HG02642 (cell line): Measurements from ENCODE around the gene IDH3B.
"Not testable (repeated sequence)": the region's sequence is repeated elsewhere in the genome, so short reads cannot be mapped to it uniquely, and the experiment has no call there.

Source experiments
- ATAC-seq: cut with Tn5 transposase; IDR thresholded peaks from one replicate; pipeline ENCODE4 v1.9.1; 2021; ENCODE audit warnings: mild to moderate bottlenecking; ENCODE audit not compliant: unreplicated experiment, poor library complexity

IDH3B gene

DNA sequence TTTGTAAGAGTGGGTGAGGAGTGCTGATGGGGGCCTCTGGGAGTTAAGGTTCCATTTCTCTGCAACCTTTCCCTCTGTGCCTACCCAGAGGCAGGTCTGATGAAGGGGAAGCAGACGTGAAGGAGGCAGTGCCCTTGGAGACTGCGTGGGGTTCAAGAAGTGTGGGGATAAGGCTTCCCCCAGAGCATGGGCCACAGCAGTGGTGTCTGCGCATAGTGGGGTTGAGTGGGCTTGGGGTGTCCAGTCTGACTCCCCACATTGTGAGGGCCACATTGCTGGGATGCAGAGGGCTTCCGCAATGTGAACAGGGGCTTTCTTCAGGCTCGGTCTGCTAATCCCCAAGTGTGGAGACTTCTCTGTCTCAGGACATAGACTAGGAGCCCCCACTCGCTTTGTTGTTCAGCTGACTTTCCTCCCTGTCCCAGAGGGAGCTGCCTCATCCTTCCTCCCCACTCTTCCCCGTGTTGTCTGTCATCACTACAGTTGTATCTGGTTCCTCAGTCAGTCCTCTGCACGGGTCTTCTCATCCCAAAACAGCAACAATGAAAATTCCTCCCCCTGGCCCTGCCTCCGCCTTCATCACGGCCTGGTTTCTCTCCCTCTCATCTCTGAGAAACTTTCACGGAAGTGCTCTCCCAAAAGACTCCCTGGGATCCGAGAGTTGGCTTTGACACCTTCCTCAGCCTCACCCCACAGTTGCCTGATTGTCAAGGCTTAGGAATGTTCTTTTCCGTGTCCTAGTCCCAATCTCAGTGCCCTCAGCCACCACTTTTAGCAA lies 31.4 kb upstream of the IDH3B start:
- ATAC-seq: no peak

DNA sequence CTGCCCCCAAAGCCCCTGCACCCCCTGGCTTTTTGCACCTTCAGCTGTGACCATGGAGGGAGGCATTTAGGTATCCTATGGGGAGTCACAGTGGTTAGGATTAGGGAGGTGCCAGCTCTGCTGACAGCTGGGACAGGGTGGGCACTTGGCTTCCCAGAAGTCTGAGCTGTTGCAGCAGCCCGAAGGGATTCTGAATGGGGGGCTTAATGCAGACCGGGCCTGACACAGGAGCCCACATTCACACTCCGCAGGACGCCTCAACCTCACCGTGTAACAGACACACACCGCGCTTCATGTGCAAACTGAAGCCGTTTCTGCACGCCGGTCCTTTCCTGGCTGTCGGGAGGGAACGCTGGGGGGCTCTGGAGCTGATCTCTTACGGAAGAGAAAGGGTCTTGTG lies 30.5 kb upstream of the IDH3B start:
- ATAC-seq: no peak

DNA sequence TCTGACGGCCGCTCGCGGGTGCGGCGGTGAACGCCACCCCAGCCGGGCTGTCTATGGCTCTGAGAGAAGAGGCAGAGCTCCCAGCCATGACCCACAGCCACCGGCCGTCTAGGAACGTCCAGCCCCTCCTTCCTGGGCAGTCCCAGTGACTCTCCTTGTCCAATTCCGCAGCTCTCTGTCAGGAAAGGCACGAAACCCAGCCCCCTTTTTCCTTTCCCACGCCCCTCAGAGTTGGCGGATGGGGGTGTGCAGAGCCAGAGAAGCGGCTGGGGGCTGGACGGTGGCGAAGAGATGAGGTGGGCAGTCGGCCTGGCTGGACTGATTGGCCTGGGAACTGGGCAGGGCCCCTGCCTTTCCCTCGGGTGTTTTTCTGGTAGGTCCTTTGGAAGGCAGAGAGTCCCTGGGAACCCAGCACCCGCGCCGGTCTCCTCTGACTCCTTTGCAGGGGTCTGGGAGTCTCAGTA lies 30.0 kb upstream of the IDH3B start:
- no peak for ATAC-seq

DNA sequence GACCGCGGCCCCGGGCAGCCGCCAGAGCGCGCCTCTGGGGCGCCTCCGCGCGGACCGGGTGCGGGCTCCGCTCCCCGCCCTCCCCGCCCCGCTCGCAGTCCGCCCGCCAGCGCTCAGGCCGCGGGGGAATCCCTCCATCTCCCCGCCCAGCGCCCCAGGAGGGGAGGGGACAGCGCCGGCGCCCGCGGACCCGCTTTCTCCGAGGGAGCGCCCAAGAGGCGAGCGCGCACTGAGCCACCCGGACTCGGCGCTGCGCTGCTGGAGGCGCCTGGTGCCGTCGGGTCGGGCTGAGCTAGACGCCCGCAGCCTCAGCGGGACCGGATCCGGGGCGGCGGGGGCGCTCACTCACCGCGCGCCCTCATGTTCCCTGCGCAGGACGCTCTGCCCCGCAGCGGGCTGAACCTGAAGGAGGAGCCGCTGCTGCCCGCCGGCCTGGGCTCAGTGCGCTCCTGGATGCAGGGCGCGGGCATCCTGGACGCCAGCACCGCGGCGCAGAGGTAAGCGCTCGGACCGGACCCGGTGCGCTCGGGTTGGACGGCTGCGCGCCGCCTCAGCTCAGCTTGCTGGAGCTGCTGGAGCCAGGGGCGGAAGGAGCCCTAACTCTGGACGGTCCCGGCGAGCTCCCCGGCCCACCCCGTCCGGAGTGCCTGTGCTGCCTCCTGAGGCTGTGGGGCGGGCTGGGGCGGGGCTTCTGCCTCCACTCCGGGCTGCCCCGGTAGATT lies 29.4 kb upstream of the IDH3B start:
- ATAC-seq: no peak

DNA sequence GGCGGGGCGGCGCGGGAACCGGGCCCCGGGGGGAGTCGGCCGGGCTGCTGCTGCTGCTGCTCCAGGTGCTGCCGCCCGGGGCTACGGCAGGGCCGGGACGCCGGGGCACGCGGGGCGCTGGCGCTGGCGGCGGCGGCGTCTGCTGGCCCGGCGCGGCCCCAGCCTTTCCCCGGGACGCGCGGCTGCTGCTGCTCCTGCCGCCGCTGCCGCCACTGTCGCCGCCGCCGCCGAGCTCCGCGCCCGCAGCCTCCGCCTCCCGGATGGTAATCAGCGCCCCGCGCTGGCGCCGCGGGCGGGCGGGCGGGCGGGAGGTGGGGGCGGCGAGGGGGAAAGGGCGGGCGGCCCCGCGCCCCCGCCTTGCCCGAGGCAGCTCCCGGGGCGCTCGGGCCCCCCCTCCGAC lies 28.9 kb upstream of the IDH3B start:
- ATAC-seq: no peak

DNA sequence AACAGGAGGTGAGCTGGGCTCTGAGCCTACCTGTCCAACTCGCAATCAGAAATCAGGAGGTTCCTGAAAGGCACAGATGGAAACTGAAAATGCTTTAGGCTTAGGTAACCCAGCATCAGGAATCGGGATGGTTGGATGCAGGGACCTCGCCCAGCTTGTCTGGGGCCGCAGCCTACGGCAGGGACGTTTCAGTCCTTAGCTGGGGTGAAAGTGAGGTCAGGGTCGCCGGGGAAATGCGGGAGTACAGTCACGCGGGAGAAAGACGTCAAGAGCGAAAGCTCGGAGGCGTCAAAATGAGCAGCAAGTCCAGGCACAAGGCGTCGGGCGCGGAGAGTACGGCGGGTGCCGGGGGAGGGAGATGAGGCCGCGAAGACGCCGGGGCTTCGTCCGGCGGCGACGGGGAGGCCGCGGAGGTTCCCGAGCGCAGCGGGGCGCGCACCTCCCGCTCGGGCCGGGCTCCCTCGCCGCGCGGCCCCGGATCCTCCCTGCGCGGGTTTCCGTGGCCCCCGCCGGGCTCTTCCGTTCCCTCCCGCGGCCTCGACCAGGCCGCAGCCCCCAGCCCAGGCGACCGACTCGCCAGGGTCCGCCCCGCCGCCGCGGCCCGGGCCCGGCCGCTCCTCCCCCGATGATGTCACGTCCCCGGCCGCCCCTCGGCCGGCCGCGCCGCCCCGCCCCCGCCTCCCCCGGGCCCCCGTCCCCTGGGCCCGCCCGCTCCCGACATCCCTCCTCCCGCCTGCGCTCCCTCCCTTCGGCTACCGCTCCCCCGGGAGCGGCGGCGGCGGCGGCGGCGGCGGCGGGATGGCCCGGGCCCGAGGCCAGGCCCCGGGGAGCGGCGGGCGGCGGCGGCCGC lies 28.2 kb upstream of the IDH3B start, which contains the start of gene EBF4:
Gene EBF4 (plus strand): TSS at position 745 of the 850 bp plus-strand sequence. CDS start 866 bp downstream, outside the sequence.
- ATAC-seq: no peak

DNA sequence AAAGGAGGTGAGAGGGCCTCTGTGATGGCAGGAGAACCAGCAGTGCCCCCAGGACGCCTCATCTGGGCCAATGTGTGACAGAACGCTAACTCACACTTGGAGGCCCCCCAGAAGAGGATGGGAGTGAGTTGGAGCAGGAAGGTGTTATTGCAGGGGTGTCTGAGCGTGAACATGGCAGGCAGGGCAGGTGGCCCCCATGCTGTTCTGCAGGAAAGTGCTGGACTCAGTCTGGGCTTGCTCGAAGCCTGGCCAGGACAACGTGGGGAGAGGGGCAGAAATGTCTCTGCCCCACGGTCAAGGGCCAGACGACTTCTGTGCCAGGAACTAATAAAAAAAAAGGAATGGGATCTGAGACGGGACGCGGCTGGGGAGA lies 27.6 kb upstream of the IDH3B start:
- no peak for ATAC-seq

DNA sequence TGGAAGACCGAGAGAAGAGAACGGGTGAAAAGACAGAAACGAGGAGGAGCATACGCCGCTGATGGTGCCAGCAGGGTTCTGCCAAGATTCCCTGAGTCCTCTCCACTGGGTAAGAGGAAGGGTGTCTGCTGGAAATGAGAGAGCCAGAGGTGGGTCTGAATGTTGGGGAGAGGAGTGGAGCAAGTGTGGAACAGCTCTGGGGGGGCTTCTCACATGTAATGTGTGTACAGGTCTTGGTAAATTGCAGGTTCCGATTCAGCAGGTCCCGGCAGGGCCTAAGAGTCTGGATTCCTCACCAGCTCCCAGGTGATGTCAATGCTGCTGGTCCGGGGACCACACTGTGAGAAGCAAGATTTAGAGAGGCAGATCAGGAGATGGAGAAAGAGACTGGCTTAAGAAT lies 27.1 kb upstream of the IDH3B start:
- ATAC-seq: no peak

DNA sequence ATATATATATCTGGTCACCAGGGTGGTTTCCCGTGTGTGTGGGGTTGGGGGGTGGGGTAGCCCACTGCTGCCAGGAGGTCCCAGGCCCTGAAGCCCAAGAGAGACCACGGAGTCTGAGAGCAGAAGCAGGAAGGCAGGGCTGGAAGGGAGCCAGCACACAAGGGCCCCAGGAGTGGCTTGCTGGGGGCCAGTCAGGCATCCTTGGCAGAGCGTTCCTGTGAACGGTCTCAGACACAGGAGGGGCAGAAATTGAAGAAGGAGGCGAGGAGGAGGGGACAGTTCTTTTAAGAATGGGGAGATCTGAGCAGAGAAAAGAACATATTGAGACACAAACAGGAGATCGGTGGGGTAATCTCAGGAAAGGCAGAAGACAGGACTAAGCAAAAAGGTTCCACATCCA lies 26.7 kb upstream of the IDH3B start:
- ATAC-seq: no peak

DNA sequence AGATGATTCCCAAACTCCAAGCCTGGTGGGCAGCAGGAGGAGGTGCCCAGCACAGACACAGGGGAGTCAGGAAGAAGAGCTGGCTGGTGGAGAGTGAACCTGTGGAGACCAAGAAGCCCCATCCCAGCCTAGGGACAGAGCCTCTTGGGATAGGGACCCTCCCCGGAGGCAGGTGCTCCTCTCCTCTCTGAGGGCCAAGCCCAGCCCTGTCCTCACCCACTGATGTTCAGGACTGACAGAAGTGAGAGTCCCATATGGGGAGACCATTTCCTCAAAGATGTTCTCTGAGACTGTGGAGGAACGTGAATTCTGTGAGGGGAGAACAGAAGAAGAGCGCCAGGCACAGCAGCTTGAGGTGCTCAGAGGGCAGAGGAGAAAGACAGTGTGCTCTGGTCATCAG lies 26.2 kb upstream of the IDH3B start:
- ATAC-seq: no peak

DNA sequence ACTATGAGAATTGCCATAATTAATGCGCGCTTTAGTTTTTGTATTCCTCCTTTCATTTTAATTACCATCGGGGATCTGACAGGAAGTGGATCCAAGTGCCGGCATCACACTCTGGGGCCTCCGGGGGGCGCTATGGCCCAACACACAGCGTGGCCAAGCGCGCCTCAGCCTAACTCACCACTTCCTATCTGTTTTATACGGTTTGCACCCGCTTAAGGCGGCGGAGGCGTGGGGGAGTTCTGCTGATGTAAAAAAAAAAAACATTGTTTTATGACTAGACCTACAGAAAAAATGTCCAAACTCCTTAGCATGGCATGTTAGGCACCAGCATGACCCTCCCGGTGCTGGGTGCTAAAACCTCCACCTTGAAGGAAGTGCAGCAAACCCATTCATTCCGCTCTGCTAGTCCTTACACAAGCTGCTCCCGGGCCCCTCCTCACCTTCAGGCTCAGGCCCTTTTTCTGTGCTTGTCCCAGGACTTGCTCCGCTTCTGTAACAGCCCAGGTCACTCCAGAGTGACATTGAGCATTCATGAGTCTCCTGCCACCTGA lies 24.1 kb upstream of the IDH3B start:
- no peak for ATAC-seq

DNA sequence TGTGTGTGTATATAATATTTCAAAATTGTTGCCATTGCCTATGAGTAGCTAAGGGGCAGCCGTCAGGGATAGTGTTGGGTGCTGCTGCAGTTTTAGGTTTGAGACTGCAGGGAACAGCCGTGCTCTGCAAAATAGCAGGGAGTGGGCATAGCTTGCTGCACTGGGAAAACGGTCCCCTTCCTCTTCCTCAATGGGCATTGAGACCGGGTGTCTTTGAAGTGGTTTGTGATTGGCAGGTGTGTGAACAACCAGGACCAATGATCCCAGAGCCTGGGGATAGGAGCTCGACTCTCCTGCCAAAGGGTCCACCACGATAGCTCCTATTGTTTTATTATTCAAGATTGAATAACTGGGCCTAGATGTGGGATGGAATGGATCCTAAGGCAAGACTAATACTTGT lies 23.5 kb upstream of the IDH3B start:
- no peak for ATAC-seq

DNA sequence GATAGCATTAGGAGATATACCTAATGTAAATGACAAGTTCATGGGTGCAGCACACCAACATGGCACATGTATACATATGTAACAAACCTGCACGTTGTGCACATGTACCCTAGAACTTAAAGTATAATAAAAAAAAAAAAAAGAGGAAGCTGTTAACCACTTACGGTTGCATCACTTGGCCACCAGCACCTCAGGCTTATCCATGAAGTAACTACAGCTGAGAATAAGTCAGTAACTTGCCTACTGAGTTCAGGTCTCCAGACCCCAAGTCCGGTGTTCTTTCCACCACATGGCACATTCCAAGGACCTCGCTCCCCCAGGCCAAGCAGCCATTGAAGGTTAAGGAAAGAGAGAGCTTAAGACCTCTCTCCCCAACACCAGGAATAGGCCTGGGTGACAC lies 20.8 kb upstream of the IDH3B start:
- not testable (repeated sequence) for ATAC-seq

DNA sequence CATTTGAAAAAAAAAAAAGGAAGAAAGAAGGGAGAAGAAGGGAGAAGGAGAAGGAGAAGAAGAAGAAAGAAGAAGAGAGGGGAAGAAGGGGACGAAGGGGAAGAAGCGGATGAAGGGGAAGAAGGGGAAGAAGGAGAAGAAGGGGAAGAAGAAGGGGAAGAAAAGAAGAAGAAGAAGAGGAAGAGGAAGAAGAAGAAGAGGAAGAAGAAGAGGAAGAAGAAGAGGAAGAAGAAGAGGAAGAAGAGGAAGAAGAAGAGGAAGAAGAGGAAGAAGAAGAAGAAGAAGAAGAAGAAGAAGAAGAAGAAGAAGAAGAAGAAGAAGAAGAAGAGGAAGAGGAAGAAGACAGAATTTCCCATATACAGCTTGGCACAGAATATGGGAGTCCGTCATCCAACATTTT lies 18.0 kb upstream of the IDH3B start:
- not testable (repeated sequence) for ATAC-seq

DNA sequence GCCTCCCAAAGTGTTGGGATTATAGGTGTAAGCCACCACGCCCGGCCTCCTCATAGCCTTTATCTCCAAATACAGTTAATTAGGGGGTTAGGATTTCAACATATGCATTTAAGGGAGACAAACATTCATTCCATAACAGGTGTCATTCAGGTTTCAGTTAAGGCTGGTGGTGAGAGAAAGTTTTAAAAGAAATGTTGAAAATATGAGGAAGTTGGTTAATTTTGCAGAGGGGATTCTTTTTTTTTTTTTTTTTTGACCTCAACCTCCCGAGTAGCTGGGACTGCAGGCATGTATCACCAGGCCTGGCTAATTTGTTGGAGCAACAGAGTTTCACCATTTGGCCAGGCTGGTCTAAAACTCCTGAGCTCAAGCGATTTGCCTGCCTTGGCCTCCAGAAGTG lies 16.0 kb upstream of the IDH3B start:
- ATAC-seq: no peak

DNA sequence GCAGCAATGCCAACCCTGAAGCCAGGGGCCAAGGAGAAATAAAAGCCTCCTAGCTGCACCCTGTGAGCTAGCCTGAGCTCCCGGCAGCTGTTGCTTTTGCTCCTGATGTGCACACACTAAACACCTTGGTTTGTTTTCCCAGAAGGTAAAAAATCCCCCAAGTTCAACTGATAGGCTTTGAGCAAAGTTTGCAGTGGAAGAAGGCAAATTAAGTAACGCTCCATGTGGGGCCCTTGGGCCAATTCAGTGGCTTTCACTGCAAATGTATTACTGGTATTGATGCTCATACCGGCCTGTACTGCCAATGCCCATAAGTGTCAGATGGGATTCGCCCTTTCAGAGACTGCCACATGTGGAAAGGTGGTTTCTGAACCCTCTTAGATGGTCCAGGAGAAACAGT lies 9.4 kb upstream of the IDH3B start:
- no peak for ATAC-seq

DNA sequence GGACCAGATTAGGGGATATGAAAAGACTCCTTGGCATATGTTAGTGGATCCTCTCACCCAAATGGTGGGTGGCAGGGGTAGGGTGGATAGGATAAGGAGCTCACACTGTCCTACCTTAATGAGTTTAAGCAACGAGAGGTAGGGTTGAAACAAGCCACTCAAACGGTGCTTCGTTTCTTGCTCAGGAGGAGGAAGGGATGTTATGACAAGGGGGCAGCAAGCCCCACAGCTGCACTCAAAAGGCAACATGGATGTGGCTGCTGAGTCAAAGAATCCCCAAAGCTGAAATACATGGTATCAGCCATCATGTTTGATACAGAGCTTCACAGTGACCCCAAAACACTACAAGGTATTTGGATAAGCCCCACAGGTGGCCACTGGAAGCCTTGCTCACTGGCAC lies 8.4 kb upstream of the IDH3B start:
- ATAC-seq: no peak

DNA sequence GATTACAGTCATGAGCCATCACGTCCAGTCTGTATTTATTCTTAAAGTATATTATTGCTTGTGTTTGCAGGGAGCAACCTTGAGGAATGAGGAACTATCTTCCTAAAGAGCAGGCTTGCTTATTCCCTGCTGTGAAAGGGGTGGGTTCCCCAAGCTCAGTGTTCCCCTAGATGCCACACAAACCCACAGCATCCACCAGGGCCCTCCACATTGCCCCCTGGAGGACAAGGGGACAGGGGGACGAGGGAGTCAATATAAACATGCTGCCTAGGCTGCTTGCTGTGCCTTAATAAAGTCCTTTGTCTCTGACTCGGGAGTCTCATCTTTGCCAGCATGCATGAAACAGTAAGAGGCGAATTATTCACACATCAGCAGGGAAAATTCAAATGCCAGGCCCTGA lies 8.0 kb upstream of the IDH3B start:
- ATAC-seq: no peak

DNA sequence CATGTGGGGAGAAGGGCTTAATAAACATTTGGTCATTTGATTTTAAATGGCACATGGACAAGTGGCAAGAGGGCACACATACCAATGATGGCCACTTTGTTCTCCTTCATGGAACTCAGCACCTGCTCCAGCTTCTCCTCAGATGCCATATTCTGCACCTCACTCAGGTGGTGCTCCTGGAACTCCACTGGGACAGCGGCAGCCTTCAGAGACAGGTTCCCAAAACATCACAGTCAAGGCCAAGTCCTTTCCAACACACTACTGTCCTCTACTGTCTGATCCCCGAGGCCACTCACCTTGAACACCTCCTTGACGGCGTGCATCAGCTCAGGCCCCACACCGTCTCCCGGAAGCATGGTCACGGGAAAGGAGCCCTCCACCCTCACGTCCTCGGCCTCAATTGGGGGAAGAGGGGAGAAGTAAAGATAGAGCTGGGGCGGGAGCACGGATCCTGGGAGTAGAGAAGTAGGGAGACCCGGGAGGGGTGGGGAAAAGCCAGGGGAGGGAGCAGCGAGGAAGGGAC lies 591 bp downstream of the IDH3B start:
- ATAC-seq: no peak

DNA sequence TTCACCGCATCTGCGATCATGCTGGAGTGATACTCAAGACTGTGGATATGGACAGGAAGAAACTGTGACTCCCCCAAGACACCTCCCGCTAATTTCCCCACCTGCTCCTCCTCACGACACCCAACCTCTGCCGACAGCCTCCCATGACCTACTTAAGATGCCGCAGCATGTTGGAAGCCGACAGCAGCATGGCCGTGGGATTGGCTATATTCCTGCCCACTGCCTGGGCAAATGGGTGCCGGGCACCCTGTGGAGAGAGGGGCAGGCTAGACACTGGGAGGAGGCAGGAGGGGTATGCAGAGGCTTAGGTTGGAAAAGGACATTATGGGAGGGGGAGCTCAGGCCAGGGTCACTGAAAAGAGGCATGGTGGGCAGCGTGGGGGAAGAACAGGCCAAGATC lies 4.5 kb downstream of the IDH3B start:
- no peak for ATAC-seq
